ENCODE data around the gene KLHL10. TPM values are rescaled to one million over a fixed set of nuclear protein-coding genes. Genes with fewer than 3 reads are reported as not detected.

Gene KLHL10
- total RNA-seq, 2 donors from 2014 or later: 0.14 to 6.5 TPM

DNA sequence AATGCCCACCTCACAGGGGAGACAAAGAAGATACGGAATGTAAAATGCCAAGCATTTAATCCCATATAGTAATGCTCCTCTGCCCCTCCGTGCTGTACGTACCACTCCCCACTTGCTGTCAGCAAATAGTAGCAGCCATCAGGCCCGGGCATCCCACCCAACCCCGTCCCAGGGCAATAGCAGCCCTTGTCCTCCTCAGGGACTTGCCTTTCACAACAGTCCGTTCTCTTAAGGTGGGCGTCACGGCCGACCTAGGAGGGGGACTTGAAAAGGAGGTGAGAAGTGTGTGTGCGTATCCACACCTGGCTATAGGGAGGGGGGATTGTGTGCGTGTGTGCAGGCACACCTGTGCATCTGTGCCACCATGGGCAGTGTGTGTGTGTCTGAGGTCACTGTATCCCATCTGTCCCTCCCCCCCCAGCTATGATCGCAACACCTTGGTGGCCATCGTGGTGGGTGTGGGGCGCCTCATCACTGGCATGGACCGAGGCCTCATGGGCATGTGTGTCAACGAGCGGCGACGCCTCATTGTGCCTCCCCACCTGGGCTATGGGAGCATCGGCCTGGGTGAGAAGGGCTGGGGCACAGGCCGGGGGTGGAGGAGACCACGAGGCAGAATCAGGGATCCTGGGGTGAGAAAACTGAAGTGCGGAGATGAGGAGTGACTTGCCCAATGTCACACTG lies 20.8 kb upstream of the KLHL10 start:
- DNase-seq (ENCODE audit: low spot score): no peak
- no peak for TF ChIP-seq CTCF (IDR thresholded peaks at IDR 0.05)
- TF ChIP-seq POLR2AphosphoS5 (IDR thresholded peaks at IDR 0.05): no peak
- TF ChIP-seq POLR2A (IDR thresholded peaks at IDR 0.05): no peak
- Histone ChIP-seq H3K4me1 (replicated peaks) (no peaks in the 10 kb centered on the region), H3K4me3 (no peak overlapping the region), H3K27ac (no peak overlapping the region), H3K9me3 (no peaks in the 10 kb centered on the region), H3K36me3 (no peaks in the 10 kb centered on the region), H3K27me3 (replicated peaks; ENCODE audit: insufficient read depth) (no peaks in the 10 kb centered on the region)
- 94% methylated on average over 23 of the region's 23 CpGs for WGBS
- intact Hi-C loops (cut with DNase I): no loop called here

DNA sequence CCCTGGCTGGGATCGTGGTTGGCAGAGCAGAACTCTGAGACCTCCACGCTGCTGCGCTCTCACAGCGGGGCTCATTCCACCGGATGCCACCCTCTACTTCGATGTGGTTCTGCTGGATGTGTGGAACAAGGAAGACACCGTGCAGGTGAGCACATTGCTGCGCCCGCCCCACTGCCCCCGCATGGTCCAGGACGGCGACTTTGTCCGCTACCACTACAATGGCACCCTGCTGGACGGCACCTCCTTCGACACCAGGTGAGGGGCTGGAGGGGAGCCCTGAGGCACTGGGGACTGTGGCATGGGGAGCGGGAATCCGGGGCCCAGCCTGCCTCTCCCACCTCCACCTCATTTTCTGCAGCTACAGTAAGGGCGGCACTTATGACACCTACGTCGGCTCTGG lies 19.6 kb upstream of the KLHL10 start:
- intact Hi-C loops (cut with DNase I): no loop called here
- Histone ChIP-seq H3K4me1 (replicated peaks) (no peaks in the 10 kb centered on the region), H3K27ac (no peak overlapping the region), H3K36me3 (no peaks in the 10 kb centered on the region), H3K4me3 (no peak overlapping the region), H3K27me3 (replicated peaks; ENCODE audit: insufficient read depth) (no peaks in the 10 kb centered on the region), H3K9me3 (no peaks in the 10 kb centered on the region)
- DNase-seq (ENCODE audit: low spot score): no peak
- no peak for TF ChIP-seq POLR2A (IDR thresholded peaks at IDR 0.05)
- no peak for TF ChIP-seq POLR2AphosphoS5 (IDR thresholded peaks at IDR 0.05)
- no peak for TF ChIP-seq CTCF (IDR thresholded peaks at IDR 0.05)
- WGBS: 94% methylated on average over 16 of the region's 20 CpGs

- TF ChIP-seq POLR2A (IDR thresholded peaks at IDR 0.05) (no peak), POLR2AphosphoS5 (IDR thresholded peaks at IDR 0.05) (no peak), CTCF (IDR thresholded peaks at IDR 0.05) (no peak)
- Histone ChIP-seq H3K36me3 (peaks cover 0 to 6% of the 10 kb centered on the region in 2 donors), H3K4me1 (replicated peaks) (no peaks in the 10 kb centered on the region), H3K9me3 (no peaks in the 10 kb centered on the region), H3K27me3 (replicated peaks; ENCODE audit: insufficient read depth) (no peaks in the 10 kb centered on the region), H3K4me3 (no peak overlapping the region), H3K27ac (no peak overlapping the region)
- DNase-seq (ENCODE audit: low spot score): no peak
- 83% methylated on average over 10 of the region's 14 CpGs for WGBS
- intact Hi-C loops (cut with DNase I): no loop called here
Observed at GRCh38 chr17:41821776-41822175, 15.8 kb upstream of the KLHL10 start.

DNA sequence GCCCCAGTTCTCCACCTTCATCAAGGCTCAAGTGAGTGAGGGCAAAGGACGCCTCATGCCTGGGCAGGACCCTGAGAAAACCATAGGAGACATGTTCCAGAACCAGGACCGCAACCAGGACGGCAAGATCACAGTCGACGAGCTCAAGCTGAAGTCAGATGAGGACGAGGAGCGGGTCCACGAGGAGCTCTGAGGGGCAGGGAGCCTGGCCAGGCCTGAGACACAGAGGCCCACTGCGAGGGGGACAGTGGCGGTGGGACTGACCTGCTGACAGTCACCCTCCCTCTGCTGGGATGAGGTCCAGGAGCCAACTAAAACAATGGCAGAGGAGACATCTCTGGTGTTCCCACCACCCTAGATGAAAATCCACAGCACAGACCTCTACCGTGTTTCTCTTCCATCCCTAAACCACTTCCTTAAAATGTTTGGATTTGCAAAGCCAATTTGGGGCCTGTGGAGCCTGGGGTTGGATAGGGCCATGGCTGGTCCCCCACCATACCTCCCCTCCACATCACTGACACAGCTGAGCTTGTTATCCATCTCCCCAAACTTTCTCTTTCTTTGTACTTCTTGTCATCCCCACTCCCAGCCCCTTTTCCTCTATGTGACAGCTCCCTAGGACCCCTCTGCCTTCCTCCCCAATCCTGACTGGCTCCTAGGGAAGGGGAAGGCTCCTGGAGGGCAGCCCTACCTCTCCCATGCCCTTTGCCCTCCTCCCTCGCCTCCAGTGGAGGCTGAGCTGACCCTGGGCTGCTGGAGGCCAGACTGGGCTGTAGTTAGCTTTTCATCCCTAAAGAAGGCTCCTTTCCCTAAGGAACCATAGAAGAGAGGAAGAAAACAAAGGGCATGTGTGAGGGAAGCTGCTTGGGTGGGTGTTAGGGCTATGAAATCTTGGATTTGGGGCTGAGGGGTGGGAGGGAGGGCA lies 15.1 kb upstream of the KLHL10 start:
- Histone ChIP-seq H3K36me3 (peaks cover 0 to 6% of the 10 kb centered on the region in 2 donors), H3K9me3 (no peaks in the 10 kb centered on the region), H3K4me3 (no peak overlapping the region), H3K27ac (no peak overlapping the region), H3K4me1 (replicated peaks) (no peaks in the 10 kb centered on the region), H3K27me3 (replicated peaks; ENCODE audit: insufficient read depth) (no peaks in the 10 kb centered on the region)
- intact Hi-C loops (cut with DNase I): no loop called here
- 81% methylated on average over 12 of the region's 12 CpGs for WGBS
- DNase-seq (ENCODE audit: low spot score): no peak
- TF ChIP-seq POLR2A (IDR thresholded peaks at IDR 0.05): no peak

DNA sequence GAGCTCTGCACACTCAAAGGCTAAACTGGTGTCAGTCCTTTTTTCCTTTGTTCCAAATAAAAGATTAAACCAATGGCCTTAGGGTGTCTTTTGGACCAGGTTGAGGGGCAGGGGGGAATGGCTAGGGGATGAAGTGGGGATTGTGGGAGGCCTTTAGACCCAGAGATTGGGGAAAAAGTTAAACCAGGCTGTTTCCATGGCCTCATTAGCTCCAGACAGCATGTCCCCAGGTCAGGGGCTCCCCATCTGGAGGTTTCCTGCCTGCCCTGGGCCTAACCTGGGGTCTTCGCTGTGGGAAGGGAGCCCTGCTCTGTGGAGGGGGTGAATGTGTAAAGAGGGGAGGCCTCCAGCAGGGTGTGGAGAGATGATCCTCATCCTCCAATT lies 14.5 kb upstream of the KLHL10 start:
- WGBS: 90% methylated on average over 1 of the region's 1 CpG
- no peaks in the 10 kb centered on the region for H3K4me1 ChIP-seq (replicated peaks)
- peaks cover under 1 to 6% of the 10 kb centered on the region in 2 donors for H3K36me3 ChIP-seq
- DNase-seq (ENCODE audit: low spot score): no peak
- H3K27ac ChIP-seq: no peak overlapping the region
- no peak overlapping the region for H3K4me3 ChIP-seq
- H3K9me3 ChIP-seq: no peaks in the 10 kb centered on the region
- intact Hi-C loops (cut with DNase I): no loop called here
- no peaks in the 10 kb centered on the region for H3K27me3 ChIP-seq (replicated peaks; ENCODE audit: insufficient read depth)
- no peak for TF ChIP-seq POLR2A (IDR thresholded peaks at IDR 0.05)
- no peak for TF ChIP-seq CTCF (IDR thresholded peaks at IDR 0.05)
- TF ChIP-seq POLR2AphosphoS5 (IDR thresholded peaks at IDR 0.05): no peak
